Activated T-cell treated with anti-CD3 and anti-CD28 coated beads for 4 hours (primary cell): ENCODE data around the gene PCDHGB1.
"Not testable (repeated sequence)": the region's sequence is repeated elsewhere in the genome, so short reads cannot be mapped to it uniquely, and the experiment has no call there.

Experiments
- DNase-seq: peaks from one replicate; pipeline ENCODE4 v3.0.0-alpha.2; 2020

Gene PCDHGB1

DNA sequence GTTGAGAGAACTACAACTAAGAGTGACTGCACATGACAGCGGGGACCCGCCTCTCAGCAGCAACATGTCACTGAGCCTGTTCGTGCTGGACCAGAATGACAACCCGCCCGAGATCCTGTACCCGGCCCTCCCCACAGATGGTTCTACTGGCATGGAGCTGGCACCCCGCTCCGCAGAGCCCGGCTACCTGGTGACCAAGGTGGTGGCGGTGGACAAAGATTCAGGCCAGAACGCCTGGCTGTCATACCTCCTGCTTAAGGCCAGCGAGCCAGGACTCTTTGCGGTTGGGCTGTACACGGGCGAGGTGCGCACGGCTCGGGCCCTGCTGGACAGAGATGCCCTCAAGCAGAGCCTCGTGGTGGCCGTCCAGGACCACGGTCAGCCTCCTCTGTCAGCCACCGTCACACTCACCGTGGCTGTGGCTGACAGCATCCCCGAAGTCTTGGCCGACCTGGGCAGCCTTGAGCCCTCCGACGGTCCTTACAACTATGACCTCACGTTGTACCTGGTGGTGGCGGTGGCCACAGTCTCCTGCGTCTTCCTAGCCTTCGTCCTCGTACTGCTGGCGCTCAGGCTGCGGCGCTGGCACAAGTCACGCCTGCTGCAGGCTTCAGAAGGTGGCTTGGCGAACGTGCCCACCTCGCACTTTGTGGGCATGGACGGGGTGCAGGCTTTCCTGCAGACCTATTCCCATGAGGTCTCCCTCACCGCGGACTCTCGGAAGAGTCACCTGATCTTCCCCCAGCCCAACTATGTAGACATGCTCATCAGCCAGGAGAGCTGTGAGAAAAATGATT lies 34.8 kb downstream of the PCDHGB1 start:
- DNase-seq: no peak

GRCh38 chr5:141387557-141388311 lies 37.8 kb downstream of the PCDHGB1 start, which contains the start of gene PCDHGB4:
Gene PCDHGB4, plus strand, starts transcription at chr5:141387698. Its CDS starts 187 bp downstream, at chr5:141387885.
- not testable (repeated sequence) for DNase-seq

GRCh38 chr5:141388661-141389060 lies 38.8 kb downstream of the PCDHGB1 start:
- DNase-seq: no peak

DNA sequence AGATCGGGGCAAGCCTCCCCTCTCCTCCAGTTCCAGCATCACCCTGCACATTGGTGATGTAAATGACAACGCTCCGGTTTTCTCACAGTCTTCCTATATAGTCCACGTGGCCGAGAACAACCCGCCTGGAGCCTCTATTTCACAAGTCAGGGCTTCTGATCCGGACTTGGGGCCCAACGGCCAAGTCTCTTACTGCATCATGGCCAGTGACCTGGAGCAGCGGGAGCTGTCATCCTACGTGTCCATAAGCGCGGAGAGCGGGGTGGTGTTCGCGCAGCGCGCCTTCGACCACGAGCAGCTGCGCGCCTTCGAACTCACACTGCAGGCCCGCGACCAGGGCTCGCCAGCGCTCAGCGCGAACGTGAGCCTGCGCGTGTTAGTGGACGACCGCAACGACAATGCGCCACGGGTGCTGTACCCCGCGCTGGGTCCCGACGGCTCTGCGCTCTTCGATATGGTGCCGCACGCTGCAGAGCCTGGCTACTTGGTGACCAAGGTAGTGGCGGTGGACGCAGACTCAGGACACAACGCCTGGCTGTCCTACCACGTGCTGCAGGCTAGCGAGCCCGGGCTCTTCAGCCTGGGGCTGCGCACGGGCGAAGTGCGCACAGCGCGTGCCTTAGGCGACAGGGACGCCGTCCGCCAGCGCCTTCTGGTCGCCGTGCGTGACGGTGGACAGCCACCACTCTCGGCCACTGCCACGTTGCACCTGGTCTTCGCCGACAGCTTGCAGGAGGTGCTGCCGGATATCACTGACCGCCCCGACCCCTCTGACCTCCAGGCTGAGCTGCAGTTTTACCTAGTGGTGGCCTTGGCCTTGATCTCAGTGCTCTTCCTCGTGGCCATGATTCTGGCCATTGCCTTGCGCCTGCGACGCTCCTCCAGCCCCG lies 39.5 kb downstream of the PCDHGB1 start:
- no peak for DNase-seq

DNA sequence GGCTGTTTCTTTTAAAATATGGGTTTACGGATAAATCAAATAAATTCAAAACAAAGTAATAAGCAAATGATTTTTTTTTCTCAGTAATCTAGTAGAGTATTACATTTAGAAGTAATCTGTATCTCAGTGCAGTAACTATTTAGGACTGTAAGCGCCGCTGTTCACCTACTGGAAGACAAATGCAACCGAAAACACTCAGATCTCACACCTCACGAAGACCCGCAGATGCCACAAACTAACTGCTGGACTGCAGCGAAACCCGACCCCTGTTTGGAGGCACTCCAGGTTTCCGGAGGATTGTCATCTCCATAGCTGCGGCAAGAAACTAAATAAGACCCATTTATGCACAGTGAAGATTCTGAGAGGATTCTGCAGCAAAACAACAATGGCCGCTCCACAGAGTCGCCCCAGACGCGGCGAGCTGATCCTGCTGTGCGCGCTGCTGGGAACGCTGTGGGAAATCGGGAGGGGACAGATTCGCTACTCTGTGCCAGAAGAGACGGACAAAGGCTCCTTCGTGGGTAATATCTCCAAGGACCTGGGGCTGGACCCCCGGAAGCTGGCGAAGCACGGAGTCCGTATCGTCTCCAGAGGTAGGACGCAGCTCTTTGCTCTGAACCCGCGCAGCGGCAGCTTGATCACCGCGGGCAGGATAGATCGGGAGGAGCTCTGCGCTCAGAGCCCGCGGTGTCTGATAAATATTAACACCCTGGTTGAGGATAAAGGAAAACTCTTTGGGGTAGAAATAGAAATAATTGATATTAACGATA lies 42.7 kb downstream of the PCDHGB1 start, which contains the start of gene PCDHGA8:
PCDHGA8 (plus strand) TSS at position 205 of the 770 bp plus-strand sequence; CDS start at position 386, 181 bp downstream.
- no peak for DNase-seq

DNA sequence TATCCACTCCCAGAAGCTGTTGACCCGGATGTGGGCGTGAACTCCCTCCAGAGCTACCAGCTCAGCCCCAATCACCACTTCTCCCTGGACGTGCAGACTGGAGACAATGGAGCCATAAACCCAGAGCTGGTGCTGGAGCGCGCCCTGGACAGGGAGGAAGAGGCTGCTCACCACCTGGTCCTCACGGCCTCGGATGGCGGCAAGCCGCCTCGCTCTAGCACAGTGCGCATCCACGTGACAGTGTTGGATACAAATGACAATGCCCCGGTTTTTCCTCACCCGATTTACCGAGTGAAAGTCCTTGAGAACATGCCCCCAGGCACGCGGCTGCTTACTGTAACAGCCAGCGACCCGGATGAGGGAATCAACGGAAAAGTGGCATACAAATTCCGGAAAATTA lies 43.4 kb downstream of the PCDHGB1 start:
- no peak for DNase-seq

- not testable (repeated sequence) for DNase-seq
Measured at GRCh38 chr5:141394401-141395187, 44.7 kb downstream of the PCDHGB1 start.

DNA sequence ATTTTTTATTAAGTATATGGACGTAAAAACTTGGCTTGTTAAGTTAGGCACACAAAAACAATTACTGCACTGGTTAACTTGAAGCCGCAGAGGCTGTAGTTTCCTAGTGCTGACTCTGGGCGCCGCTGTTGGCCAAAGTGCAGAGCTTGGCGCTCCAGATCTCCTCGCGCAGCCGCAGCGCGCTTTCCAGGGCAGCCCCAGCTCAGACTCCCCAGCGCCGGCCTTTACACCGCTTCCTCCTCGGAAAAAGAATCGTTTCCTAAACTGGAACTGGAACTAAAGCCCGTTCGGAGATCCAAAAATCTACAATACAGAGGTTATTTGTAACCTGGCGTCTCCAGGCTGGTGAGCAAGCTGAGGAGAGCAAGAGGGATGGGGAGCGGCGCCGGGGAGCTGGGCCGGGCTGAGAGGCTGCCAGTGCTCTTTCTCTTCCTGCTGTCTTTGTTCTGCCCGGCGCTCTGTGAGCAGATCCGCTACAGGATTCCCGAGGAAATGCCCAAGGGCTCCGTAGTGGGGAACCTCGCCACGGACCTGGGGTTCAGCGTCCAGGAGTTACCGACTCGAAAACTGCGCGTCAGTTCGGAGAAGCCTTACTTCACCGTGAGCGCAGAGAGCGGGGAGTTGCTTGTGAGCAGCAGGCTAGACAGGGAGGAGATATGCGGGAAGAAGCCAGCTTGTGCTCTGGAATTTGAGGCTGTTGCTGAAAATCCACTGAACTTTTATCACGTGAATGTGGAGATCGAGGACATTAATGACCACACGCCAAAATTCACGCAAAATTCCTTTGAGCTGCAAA lies 48.1 kb downstream of the PCDHGB1 start, which contains the start of gene PCDHGB5:
PCDHGB5 (plus strand) TSS at position 192 of the 796 bp plus-strand sequence; CDS start at position 373, 181 bp downstream.
- not testable (repeated sequence) for DNase-seq

- DNase-seq: no peak
Measured at GRCh38 chr5:141398608-141399007, 48.7 kb downstream of the PCDHGB1 start.

- DNase-seq: no peak
Measured at GRCh38 chr5:141399555-141400258, 49.8 kb downstream of the PCDHGB1 start.
